ENCODE data around the gene ERLEC1.
"Not testable (repeated sequence)": the region's sequence is repeated elsewhere in the genome, so short reads cannot be mapped to it uniquely, and the experiment has no call there.

Gene ERLEC1

GRCh38 chr2:53757206-53757605, 29.6 kb upstream of the ERLEC1 start:
- Histone ChIP-seq H3K36me3 (ENCODE audit: control insufficient read depth, insufficient read depth, low read length, severe bottlenecking) (peaks cover 18% of the 10 kb centered on the region), H3K4me1 (ENCODE audit: control insufficient read depth, insufficient read depth, low read length) (peaks cover 16% of the 10 kb centered on the region)
- not testable (repeated sequence) for DNase-seq (ENCODE audit: low read depth); H3K9me3 ChIP-seq (ENCODE audit: control insufficient read depth, low read length); H3K9ac ChIP-seq (ENCODE audit: low read length); H3K27me3 ChIP-seq (replicated peaks; ENCODE audit: control insufficient read depth, insufficient read depth, low read length); H3K4me3 ChIP-seq (ENCODE audit: low read length)

- no peak overlapping the region for H3K4me3 ChIP-seq (ENCODE audit: low read length)
- no peak overlapping the region for H3K9ac ChIP-seq (ENCODE audit: low read length)
- H3K27me3 ChIP-seq (replicated peaks; ENCODE audit: control insufficient read depth, insufficient read depth, low read length): no peaks in the 10 kb centered on the region
- no peaks in the 10 kb centered on the region for H3K9me3 ChIP-seq (ENCODE audit: control insufficient read depth, low read length)
- peaks cover 21% of the 10 kb centered on the region for H3K36me3 ChIP-seq (ENCODE audit: control insufficient read depth, insufficient read depth, low read length, severe bottlenecking)
- peaks cover 11% of the 10 kb centered on the region for H3K4me1 ChIP-seq (ENCODE audit: control insufficient read depth, insufficient read depth, low read length)
- no peak for DNase-seq (ENCODE audit: low read depth)
Observed at GRCh38 chr2:53765767-53766166, 21.1 kb upstream of the ERLEC1 start.

- DNase-seq (ENCODE audit: low read depth): peak; percentile 94
- Histone ChIP-seq H3K4me1 (ENCODE audit: control insufficient read depth, insufficient read depth, low read length) (peaks cover 11% of the 10 kb centered on the region), H3K36me3 (ENCODE audit: control insufficient read depth, insufficient read depth, low read length, severe bottlenecking) (peaks cover 13% of the 10 kb centered on the region), H3K9me3 (ENCODE audit: control insufficient read depth, low read length) (no peaks in the 10 kb centered on the region), H3K27me3 (replicated peaks; ENCODE audit: control insufficient read depth, insufficient read depth, low read length) (no peaks in the 10 kb centered on the region), H3K4me3 (ENCODE audit: low read length) (peak within 1 kb of the TSS; percentile 90), H3K9ac (ENCODE audit: low read length) (peak within 1 kb of the TSS; percentile 83)
Observed at GRCh38 chr2:53767405-53768241, 19.2 kb upstream of the ERLEC1 start, which contains the start of gene CHAC2. Gene CHAC2, plus strand, starts transcription at chr2:53767804. Its CDS starts 83 bp downstream, at chr2:53767887.

- peak; percentile 64 for DNase-seq (ENCODE audit: low read depth)
- Histone ChIP-seq H3K9ac (ENCODE audit: low read length) (peak overlapping the region; percentile 83), H3K4me3 (ENCODE audit: low read length) (peak overlapping the region; percentile 90), H3K36me3 (ENCODE audit: control insufficient read depth, insufficient read depth, low read length, severe bottlenecking) (peaks cover 7% of the 10 kb centered on the region), H3K27me3 (replicated peaks; ENCODE audit: control insufficient read depth, insufficient read depth, low read length) (no peaks in the 10 kb centered on the region), H3K9me3 (ENCODE audit: control insufficient read depth, low read length) (no peaks in the 10 kb centered on the region), H3K4me1 (ENCODE audit: control insufficient read depth, insufficient read depth, low read length) (peaks cover 11% of the 10 kb centered on the region)
Observed at GRCh38 chr2:53768242-53768542, 18.7 kb upstream of the ERLEC1 start.

GRCh38 chr2:53769318-53769945, 17.4 kb upstream of the ERLEC1 start:
- DNase-seq (ENCODE audit: low read depth): no peak
- Histone ChIP-seq H3K27me3 (replicated peaks; ENCODE audit: control insufficient read depth, insufficient read depth, low read length) (no peaks in the 10 kb centered on the region), H3K9ac (ENCODE audit: low read length) (no peak overlapping the region), H3K9me3 (ENCODE audit: control insufficient read depth, low read length) (no peaks in the 10 kb centered on the region), H3K36me3 (ENCODE audit: control insufficient read depth, insufficient read depth, low read length, severe bottlenecking) (no peaks in the 10 kb centered on the region), H3K4me1 (ENCODE audit: control insufficient read depth, insufficient read depth, low read length) (peaks cover 11% of the 10 kb centered on the region), H3K4me3 (ENCODE audit: low read length) (no peak overlapping the region)

GRCh38 chr2:53770264-53770663, 16.6 kb upstream of the ERLEC1 start:
- H3K36me3 ChIP-seq (ENCODE audit: control insufficient read depth, insufficient read depth, low read length, severe bottlenecking): no peaks in the 10 kb centered on the region
- H3K9ac ChIP-seq (ENCODE audit: low read length): no peak overlapping the region
- no peaks in the 10 kb centered on the region for H3K9me3 ChIP-seq (ENCODE audit: control insufficient read depth, low read length)
- no peak for DNase-seq (ENCODE audit: low read depth)
- H3K4me1 ChIP-seq (ENCODE audit: control insufficient read depth, insufficient read depth, low read length): peaks cover 11% of the 10 kb centered on the region
- no peaks in the 10 kb centered on the region for H3K27me3 ChIP-seq (replicated peaks; ENCODE audit: control insufficient read depth, insufficient read depth, low read length)
- no peak overlapping the region for H3K4me3 ChIP-seq (ENCODE audit: low read length)

- no peaks in the 10 kb centered on the region for H3K9me3 ChIP-seq (ENCODE audit: control insufficient read depth, low read length)
- H3K36me3 ChIP-seq (ENCODE audit: control insufficient read depth, insufficient read depth, low read length, severe bottlenecking): no peaks in the 10 kb centered on the region
- no peak overlapping the region for H3K9ac ChIP-seq (ENCODE audit: low read length)
- no peaks in the 10 kb centered on the region for H3K27me3 ChIP-seq (replicated peaks; ENCODE audit: control insufficient read depth, insufficient read depth, low read length)
- H3K4me3 ChIP-seq (ENCODE audit: low read length): no peak overlapping the region
- DNase-seq (ENCODE audit: low read depth): no peak
- no peaks in the 10 kb centered on the region for H3K4me1 ChIP-seq (ENCODE audit: control insufficient read depth, insufficient read depth, low read length)
Observed at GRCh38 chr2:53777134-53777533, 9.7 kb upstream of the ERLEC1 start.

GRCh38 chr2:53778536-53779162, 8.2 kb upstream of the ERLEC1 start:
- no peak overlapping the region for H3K9ac ChIP-seq (ENCODE audit: low read length)
- no peak for DNase-seq (ENCODE audit: low read depth)
- no peaks in the 10 kb centered on the region for H3K36me3 ChIP-seq (ENCODE audit: control insufficient read depth, insufficient read depth, low read length, severe bottlenecking)
- no peaks in the 10 kb centered on the region for H3K9me3 ChIP-seq (ENCODE audit: control insufficient read depth, low read length)
- no peak overlapping the region for H3K4me3 ChIP-seq (ENCODE audit: low read length)
- no peaks in the 10 kb centered on the region for H3K27me3 ChIP-seq (replicated peaks; ENCODE audit: control insufficient read depth, insufficient read depth, low read length)
- H3K4me1 ChIP-seq (ENCODE audit: control insufficient read depth, insufficient read depth, low read length): no peaks in the 10 kb centered on the region

- Histone ChIP-seq H3K9me3 (ENCODE audit: control insufficient read depth, low read length) (no peaks in the 10 kb centered on the region), H3K9ac (ENCODE audit: low read length) (no peak overlapping the region), H3K4me3 (ENCODE audit: low read length) (no peak overlapping the region), H3K4me1 (ENCODE audit: control insufficient read depth, insufficient read depth, low read length) (peaks cover 1% of the 10 kb centered on the region), H3K36me3 (ENCODE audit: control insufficient read depth, insufficient read depth, low read length, severe bottlenecking) (no peaks in the 10 kb centered on the region), H3K27me3 (replicated peaks; ENCODE audit: control insufficient read depth, insufficient read depth, low read length) (no peaks in the 10 kb centered on the region)
- DNase-seq (ENCODE audit: low read depth): no peak
Observed at GRCh38 chr2:53780056-53780455, 6.8 kb upstream of the ERLEC1 start.

- H3K9me3 ChIP-seq (ENCODE audit: control insufficient read depth, low read length): no peaks in the 10 kb centered on the region
- DNase-seq (ENCODE audit: low read depth): no peak
- no peaks in the 10 kb centered on the region for H3K36me3 ChIP-seq (ENCODE audit: control insufficient read depth, insufficient read depth, low read length, severe bottlenecking)
- peaks cover 12% of the 10 kb centered on the region for H3K4me1 ChIP-seq (ENCODE audit: control insufficient read depth, insufficient read depth, low read length)
- no peaks in the 10 kb centered on the region for H3K27me3 ChIP-seq (replicated peaks; ENCODE audit: control insufficient read depth, insufficient read depth, low read length)
- no peak overlapping the region for H3K9ac ChIP-seq (ENCODE audit: low read length)
- H3K4me3 ChIP-seq (ENCODE audit: low read length): no peak overlapping the region
Observed at GRCh38 chr2:53782676-53783075, 4.2 kb upstream of the ERLEC1 start.

- Histone ChIP-seq H3K4me3 (ENCODE audit: low read length) (no peak overlapping the region), H3K9me3 (ENCODE audit: control insufficient read depth, low read length) (no peaks in the 10 kb centered on the region), H3K9ac (ENCODE audit: low read length) (no peak overlapping the region), H3K27me3 (replicated peaks; ENCODE audit: control insufficient read depth, insufficient read depth, low read length) (no peaks in the 10 kb centered on the region), H3K36me3 (ENCODE audit: control insufficient read depth, insufficient read depth, low read length, severe bottlenecking) (no peaks in the 10 kb centered on the region), H3K4me1 (ENCODE audit: control insufficient read depth, insufficient read depth, low read length) (peaks cover 23% of the 10 kb centered on the region)
- peak; percentile 19 for DNase-seq (ENCODE audit: low read depth)
Observed at GRCh38 chr2:53784436-53784835, 2.4 kb upstream of the ERLEC1 start.
